ENCODE data around the gene SLC66A3.

SLC66A3 gene

GRCh38 chr2:11214770-11215169 is 59.5 kb downstream of the SLC66A3 start:
- DNase-seq (ENCODE audit: low read depth) = no peak

GRCh38 chr2:11215407-11215806 is 60.1 kb downstream of the SLC66A3 start:
- no peak for DNase-seq (ENCODE audit: low read depth)

GRCh38 chr2:11220445-11220844 is 65.2 kb downstream of the SLC66A3 start:
- DNase-seq (ENCODE audit: low read depth) = no peak

- DNase-seq (ENCODE audit: low read depth) = no peak
Observed at GRCh38 chr2:11222845-11223244, 67.6 kb downstream of the SLC66A3 start.

- DNase-seq (ENCODE audit: low read depth) = no peak
Observed at GRCh38 chr2:11224887-11225286, 69.6 kb downstream of the SLC66A3 start.

- no peak for DNase-seq (ENCODE audit: low read depth)
Observed at GRCh38 chr2:11227595-11227994, 72.3 kb downstream of the SLC66A3 start.
